Measurements from ENCODE around the gene SSC4D.

The SSC4D gene

GRCh38 chr7:76364198-76364584 lies 45.3 kb downstream of the SSC4D start:
- TF ChIP-seq, protein P1, sequence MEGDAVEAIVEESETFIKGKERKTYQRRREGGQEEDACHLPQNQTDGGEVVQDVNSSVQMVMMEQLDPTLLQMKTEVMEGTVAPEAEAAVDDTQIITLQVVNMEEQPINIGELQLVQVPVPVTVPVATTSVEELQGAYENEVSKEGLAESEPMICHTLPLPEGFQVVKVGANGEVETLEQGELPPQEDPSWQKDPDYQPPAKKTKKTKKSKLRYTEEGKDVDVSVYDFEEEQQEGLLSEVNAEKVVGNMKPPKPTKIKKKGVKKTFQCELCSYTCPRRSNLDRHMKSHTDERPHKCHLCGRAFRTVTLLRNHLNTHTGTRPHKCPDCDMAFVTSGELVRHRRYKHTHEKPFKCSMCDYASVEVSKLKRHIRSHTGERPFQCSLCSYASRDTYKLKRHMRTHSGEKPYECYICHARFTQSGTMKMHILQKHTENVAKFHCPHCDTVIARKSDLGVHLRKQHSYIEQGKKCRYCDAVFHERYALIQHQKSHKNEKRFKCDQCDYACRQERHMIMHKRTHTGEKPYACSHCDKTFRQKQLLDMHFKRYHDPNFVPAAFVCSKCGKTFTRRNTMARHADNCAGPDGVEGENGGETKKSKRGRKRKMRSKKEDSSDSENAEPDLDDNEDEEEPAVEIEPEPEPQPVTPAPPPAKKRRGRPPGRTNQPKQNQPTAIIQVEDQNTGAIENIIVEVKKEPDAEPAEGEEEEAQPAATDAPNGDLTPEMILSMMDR (IDR thresholded peaks at IDR 0.05), result no peak

DNA sequence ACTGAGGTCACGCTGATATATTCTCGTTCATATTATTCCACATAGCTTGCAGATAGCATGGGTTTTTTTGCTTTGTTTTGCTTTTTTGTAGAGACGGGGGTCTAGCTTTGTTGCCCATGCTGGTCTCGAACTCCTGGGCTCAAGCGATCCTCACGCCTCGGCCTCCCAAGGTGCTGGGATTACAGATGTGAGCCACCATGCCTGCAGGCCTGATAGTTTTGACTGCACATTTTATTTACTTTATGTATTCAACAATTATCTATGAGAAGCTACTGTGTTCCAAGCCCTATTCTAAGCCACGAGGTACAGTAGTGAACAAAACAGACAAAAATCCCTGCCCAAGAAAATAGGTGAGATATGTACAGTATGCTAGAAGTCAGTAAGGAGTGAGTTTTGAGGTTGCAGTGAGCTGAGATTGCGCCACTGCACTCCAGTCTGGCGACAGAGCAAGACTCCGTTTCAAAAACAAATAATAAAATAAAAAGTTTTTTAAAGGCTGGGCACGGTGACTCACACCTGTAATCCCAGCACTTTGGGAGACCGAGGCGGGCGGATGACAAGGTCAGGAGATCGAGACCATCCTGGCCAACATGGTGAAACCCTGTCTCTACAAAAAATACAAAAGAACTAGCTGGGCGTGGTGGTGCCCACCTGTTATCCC lies 49.4 kb downstream of the SSC4D start:
- TF ChIP-seq, protein P1 (IDR thresholded peaks at IDR 0.05), result no peak

GRCh38 chr7:76359111-76359977 lies 50.2 kb downstream of the SSC4D start:
- TF ChIP-seq, protein P1 (IDR thresholded peaks at IDR 0.05), result peak; percentile 84

GRCh38 chr7:76358481-76359110 lies 50.9 kb downstream of the SSC4D start, which contains the start of gene YWHAG:
Gene YWHAG (minus strand): TSS chr7:76358991. CDS start chr7:76358808, 183 bp downstream.
- TF ChIP-seq, protein P1 (IDR thresholded peaks at IDR 0.05), result no peak

- TF ChIP-seq, protein P1 (IDR thresholded peaks at IDR 0.05), result no peak
Observed at GRCh38 chr7:76358011-76358480, 51.5 kb downstream of the SSC4D start.

DNA sequence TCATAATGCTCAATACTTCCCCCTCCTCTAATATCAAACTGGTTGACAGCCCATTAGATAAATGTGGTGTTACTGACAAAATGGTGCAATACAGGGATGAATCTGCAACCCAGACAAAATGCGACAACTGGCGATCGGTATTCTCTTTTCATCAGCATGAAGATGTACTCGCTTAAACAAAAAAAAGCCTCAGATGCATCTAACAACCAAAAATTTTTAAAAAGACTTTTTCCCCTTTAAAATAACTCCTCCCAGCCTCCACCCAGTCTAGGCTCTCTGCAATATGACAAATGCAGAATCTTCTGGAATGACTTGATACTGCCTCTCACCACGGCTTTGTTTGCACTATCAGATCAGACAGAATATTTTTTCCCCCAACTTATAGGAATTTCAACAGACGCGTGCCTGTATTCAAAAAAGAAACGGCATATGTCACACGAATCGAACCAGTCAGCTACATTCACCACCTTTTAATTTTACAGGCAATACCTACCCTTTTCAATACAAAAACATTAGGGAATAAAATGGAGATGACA lies 52.0 kb downstream of the SSC4D start:
- TF ChIP-seq, protein P1 (IDR thresholded peaks at IDR 0.05), result no peak

DNA sequence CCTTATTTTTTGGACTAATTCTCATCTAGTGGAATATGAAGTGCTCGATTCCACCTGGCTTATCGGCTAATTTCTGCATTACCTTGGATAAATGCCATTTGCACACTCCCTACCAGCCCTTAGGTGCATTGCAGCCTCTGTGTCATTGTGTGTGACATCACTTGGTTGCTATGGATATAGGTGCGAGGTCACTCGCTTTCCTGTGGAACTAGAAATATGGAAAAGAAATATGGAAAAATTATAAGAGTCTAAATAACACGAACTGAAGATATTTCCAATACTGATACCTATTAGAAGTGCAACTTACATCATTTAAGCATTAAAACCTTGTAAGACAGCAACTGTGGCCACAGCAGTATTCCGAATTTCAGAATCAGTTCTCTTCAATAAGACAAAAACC lies 52.7 kb downstream of the SSC4D start:
- TF ChIP-seq, protein P1 (IDR thresholded peaks at IDR 0.05), result no peak

Data from LNCAP (cell line).